Lung (tissue), 12 donors: ENCODE results near the gene TTC17. TPM values are rescaled to one million over a fixed set of nuclear protein-coding genes. Genes with fewer than 3 reads are reported as not detected.

ENCODE experiments used
- ATAC-seq: fragments of 200-7000 bp; cut with Tn5 transposase; one replicate; pipeline ENCODE4 v1.9.1; 2020; ENCODE audit warnings: moderate number of reproducible peaks; ENCODE audit not compliant: insufficient read depth, low FRiP score
- DNase-seq, 3 donors: peaks; one replicate each; pipeline ENCODE4 v3.0.0-alpha.2; 2013 to 2017
- H3K27ac ChIP-seq, 2 donors: one replicate each; pipeline ENCODE4 v1.5.1; 2013; ENCODE audit warnings: mild to moderate bottlenecking in 2 of 2, moderate library complexity in 2 of 2, control low read depth in 1 of 2, inconsistent platforms in 1 of 2, low read depth in 1 of 2, low read length in 1 of 2
- H3K27me3 ChIP-seq, 3 donors: one replicate each; pipeline ENCODE4 v1.5.1; 2013; ENCODE audit warnings: low read length in 2 of 3; ENCODE audit not compliant: control insufficient read depth in 3 of 3, insufficient read depth in 3 of 3
- H3K36me3 ChIP-seq, 4 donors: one replicate each; pipeline ENCODE4 v1.5.1; 2013; ENCODE audit warnings: low read length in 4 of 4, mild to moderate bottlenecking in 1 of 4, moderate library complexity in 1 of 4; ENCODE audit not compliant: control insufficient read depth in 4 of 4, insufficient read depth in 4 of 4
- H3K4me1 ChIP-seq, 5 donors: one replicate each; pipeline ENCODE4 v1.5.1; 2013; ENCODE audit warnings: low read length in 5 of 5, mild to moderate bottlenecking in 2 of 5, moderate library complexity in 1 of 5; ENCODE audit not compliant: control insufficient read depth in 5 of 5, insufficient read depth in 5 of 5
- H3K4me3 ChIP-seq: one replicate; pipeline ENCODE4 v1.5.1; 2013; ENCODE audit warnings: mild to moderate bottlenecking, control low read depth, moderate library complexity
- H3K9ac ChIP-seq, 2 donors: one replicate each; pipeline ENCODE4 v1.5.1; 2013; ENCODE audit warnings: low read length in 2 of 2, control low read depth in 1 of 2; ENCODE audit not compliant: insufficient read depth in 1 of 2
- H3K9me3 ChIP-seq, 4 donors: one replicate each; pipeline ENCODE4 v1.5.1; 2013; ENCODE audit warnings: low read length in 3 of 4, mild to moderate bottlenecking in 1 of 4, moderate library complexity in 1 of 4; ENCODE audit not compliant: control insufficient read depth in 4 of 4, insufficient read depth in 3 of 4
- WGBS, 2 donors: extraction: QIAGEN DNeasy Blood & Tissue Kit; methylation state at CpG; one replicate each; pipeline ENCODE4 v1.1.7; 2013; 5-methylcytosine and 5-hydroxymethylcytosine counted together
- polyA plus RNA-seq, 2 donors: library from polyadenylated mRNA; stranded (reverse); fragments of 200-250 nt; gene quantifications; one replicate each; pipeline ENCODE4 v1.2.1, GENCODE V29; 2013
- total RNA-seq, 2 donors: library from RNA; depleted of rRNA in 1 of 2; stranded (reverse); fragments of >200 nt in 1 of 2; gene quantifications; one replicate each; pipeline ENCODE4 v1.2.1, GENCODE V29; 2014 to 2021
- TF ChIP-seq, protein P1 (sequence below): IDR thresholded peaks from 2 replicates; pipeline ENCODE4 v1.5.1; 2012; ENCODE audit warnings: mild to moderate bottlenecking; ENCODE audit errors: control extremely low read depth, extremely low read depth
- donor health status: control.
- donor health status: control.
- donor health status: Bipolar disorder and iron deficiency.
- donor health status: healthy.
- donor health status: DM: yes; HTN: yes; CAD: no.

The TTC17 gene
- total and polyA plus RNA-seq, 4 donors = 30.7 to 218 (median 55.5) TPM

- no peak overlapping the region for H3K4me3 ChIP-seq
- WGBS, 2 donors = 72 to 77% methylated on average over 9 of the region's 9 CpGs
- no peaks in the 10 kb centered on the region for H3K36me3 ChIP-seq
- DNase-seq (no peak), ATAC-seq (no peak)
- TF ChIP-seq, protein P1, sequence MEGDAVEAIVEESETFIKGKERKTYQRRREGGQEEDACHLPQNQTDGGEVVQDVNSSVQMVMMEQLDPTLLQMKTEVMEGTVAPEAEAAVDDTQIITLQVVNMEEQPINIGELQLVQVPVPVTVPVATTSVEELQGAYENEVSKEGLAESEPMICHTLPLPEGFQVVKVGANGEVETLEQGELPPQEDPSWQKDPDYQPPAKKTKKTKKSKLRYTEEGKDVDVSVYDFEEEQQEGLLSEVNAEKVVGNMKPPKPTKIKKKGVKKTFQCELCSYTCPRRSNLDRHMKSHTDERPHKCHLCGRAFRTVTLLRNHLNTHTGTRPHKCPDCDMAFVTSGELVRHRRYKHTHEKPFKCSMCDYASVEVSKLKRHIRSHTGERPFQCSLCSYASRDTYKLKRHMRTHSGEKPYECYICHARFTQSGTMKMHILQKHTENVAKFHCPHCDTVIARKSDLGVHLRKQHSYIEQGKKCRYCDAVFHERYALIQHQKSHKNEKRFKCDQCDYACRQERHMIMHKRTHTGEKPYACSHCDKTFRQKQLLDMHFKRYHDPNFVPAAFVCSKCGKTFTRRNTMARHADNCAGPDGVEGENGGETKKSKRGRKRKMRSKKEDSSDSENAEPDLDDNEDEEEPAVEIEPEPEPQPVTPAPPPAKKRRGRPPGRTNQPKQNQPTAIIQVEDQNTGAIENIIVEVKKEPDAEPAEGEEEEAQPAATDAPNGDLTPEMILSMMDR = no peak
- peaks cover 0 to 13% (median 0%) of the 10 kb centered on the region in 4 donors for H3K9me3 ChIP-seq
- H3K27me3 ChIP-seq = no peaks in the 10 kb centered on the region
- no peaks in the 10 kb centered on the region for H3K4me1 ChIP-seq
- no peak overlapping the region for H3K9ac ChIP-seq
- H3K27ac ChIP-seq = no peak overlapping the region
Measured at GRCh38 chr11:43518408-43519160, 159.9 kb downstream of the TTC17 start.

- TF ChIP-seq, protein P1 = no peak
- Histone ChIP-seq H3K36me3 (no peaks in the 10 kb centered on the region), H3K27me3 (no peaks in the 10 kb centered on the region), H3K9ac (no peak overlapping the region), H3K9me3 (peaks cover 0 to 13% (median 0%) of the 10 kb centered on the region in 4 donors), H3K4me3 (no peak overlapping the region), H3K4me1 (no peaks in the 10 kb centered on the region), H3K27ac (no peak overlapping the region)
- DNase-seq (no peak), ATAC-seq (no peak)
- 86 to 91% methylated on average over 15 of the region's 15 CpGs for WGBS, 2 donors
Measured at GRCh38 chr11:43521471-43521870, 162.8 kb downstream of the TTC17 start.

- Histone ChIP-seq H3K27ac (no peak overlapping the region), H3K27me3 (no peaks in the 10 kb centered on the region), H3K4me1 (no peaks in the 10 kb centered on the region), H3K4me3 (no peak overlapping the region), H3K9me3 (peaks cover 0 to 13% (median 0%) of the 10 kb centered on the region in 4 donors), H3K36me3 (no peaks in the 10 kb centered on the region), H3K9ac (no peak overlapping the region)
- TF ChIP-seq, protein P1 = no peak
- ATAC-seq (no peak), DNase-seq (no peak)
- WGBS, 2 donors = 84 to 87% methylated on average over 2 of the region's 2 CpGs
Measured at GRCh38 chr11:43523632-43524031, 164.9 kb downstream of the TTC17 start.
